Naive thymus-derived CD8-positive, alpha-beta T cell (primary cell): ENCODE measurements around the gene MCCC1. TPM values are rescaled to one million over a fixed set of nuclear protein-coding genes. Genes with fewer than 3 reads are reported as not detected.

ENCODE experiments used
- ATAC-seq, 2 donors: fragments of 150-1000 bp; cut with Tn5 transposase in 1 of 2; sonication (Bioruptor Pico), chemical (Tn5 transposase) in 1 of 2; 1 replicate in 1 of 2; 2 replicates in 1 of 2; pipeline ENCODE4 v1.10.0; 2021; ENCODE audit warnings: mild to moderate bottlenecking in 2 of 2, moderate library complexity in 2 of 2
- POLR2A ChIA-PET: fragments of 350-600 bp; sonication (Branson Sonifier 250); formaldehyde crosslinking; loops from one replicate; lab custom pipeline; 2021; ENCODE audit warnings: antibody characterized with exemption; lab: Charles Lee
- DNase-seq, 10 donors: peaks; one replicate each; pipeline versions ENCODE4 v3.0.0 to v3.0.0-alpha.2; 2020 to 2022
- H3K27ac Mint-ChIP-seq, 10 donors: one replicate each; pipeline ENCODE4 v1.8.0; 2020 to 2022; ENCODE audit warnings: mild to moderate bottlenecking in 10 of 10, mixed read lengths in 10 of 10, moderate library complexity in 4 of 10, inconsistent platforms in 1 of 10
- H3K27me3 Mint-ChIP-seq, 5 donors: one replicate each; pipeline ENCODE4 v1.8.0; 2021 to 2022; ENCODE audit warnings: mixed read lengths in 5 of 5
- H3K36me3 Mint-ChIP-seq, 3 donors: one replicate each; pipeline ENCODE4 v1.8.0; 2020 to 2022; ENCODE audit warnings: mixed read lengths in 3 of 3, mild to moderate bottlenecking in 2 of 3, inconsistent platforms in 1 of 3
- H3K4me1 Mint-ChIP-seq, 4 donors: one replicate each; pipeline ENCODE4 v1.8.0; 2021 to 2022; ENCODE audit warnings: mixed read lengths in 4 of 4
- H3K4me3 Mint-ChIP-seq, 10 donors: one replicate each; pipeline ENCODE4 v1.8.0; 2020 to 2022; ENCODE audit warnings: mild to moderate bottlenecking in 10 of 10, mixed read lengths in 10 of 10, moderate library complexity in 6 of 10, inconsistent platforms in 1 of 10
- H3K9me3 Mint-ChIP-seq, 9 donors: one replicate each; pipeline ENCODE4 v1.8.0; 2020 to 2022; ENCODE audit warnings: mixed read lengths in 9 of 9, mild to moderate bottlenecking in 3 of 9, inconsistent platforms in 1 of 9, moderate library complexity in 1 of 9
- polyA plus RNA-seq, 3 donors: library from polyadenylated mRNA; unstranded; fragments of 300-500 nt; fragmentation: Illumina TruSeq; gene quantifications; one replicate each; pipeline ENCODE4 v1.2.3, GENCODE V29; 2021
- total RNA-seq, 8 experiments: library from RNA in 2 of 8; stranded (reverse) in 2 of 8; gene quantifications; one replicate each; pipeline ENCODE4 v1.2.3 and lab custom pipeline; 2021 to 2026

MCCC1 gene
- total and polyA plus RNA-seq, 5 experiments from 2014 or later: 24.8 to 36.7 (median 33.2) TPM

DNA sequence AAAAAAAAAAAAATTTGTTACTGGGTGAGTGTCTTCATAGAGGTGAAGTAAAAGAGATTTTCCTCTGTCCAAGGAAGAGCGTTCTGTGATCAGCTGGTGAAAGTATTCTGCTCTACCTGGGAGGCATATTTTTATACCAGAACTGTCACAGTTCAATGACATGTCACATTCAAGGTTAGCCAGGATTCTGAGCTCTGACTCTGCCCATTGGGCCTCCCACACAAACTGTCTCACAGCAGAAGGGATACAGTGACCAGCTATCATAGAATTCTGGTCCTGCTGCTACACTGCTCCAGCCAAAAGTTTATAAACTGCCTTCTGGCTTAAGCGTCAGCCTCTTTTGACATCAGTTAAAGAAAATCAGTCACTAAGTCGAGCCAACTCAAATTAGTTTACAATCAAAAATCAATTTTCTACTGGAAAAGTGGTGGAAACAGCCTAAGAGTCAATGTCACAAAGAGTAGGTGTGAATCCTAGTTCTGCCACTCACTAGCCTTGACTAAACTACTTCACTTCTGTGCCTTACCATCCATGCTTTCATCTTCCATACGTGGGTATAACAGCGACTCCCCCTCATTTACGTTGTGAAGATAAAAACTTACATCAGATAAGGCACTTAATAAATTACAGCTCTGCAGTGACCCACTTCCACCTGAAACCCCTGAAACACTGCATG is 66.3 kb downstream of the MCCC1 start:
- Mint-ChIP-seq H3K27me3 (no peaks in the 10 kb centered on the region), H3K4me1 (peaks cover 0 to 5% (median 0%) of the 10 kb centered on the region in 4 donors), H3K4me3 (no peak overlapping the region), H3K9me3 (peaks cover 0 to 2% (median 0%) of the 10 kb centered on the region in 9 donors), H3K36me3 (peaks cover 28 to 91% (median 59%) of the 10 kb centered on the region in 3 donors), H3K27ac (no peak overlapping the region)
- POLR2A ChIA-PET: no interaction called here
- ATAC-seq (no peak), DNase-seq (no peak)

- Mint-ChIP-seq H3K36me3 (peaks cover 20 to 88% (median 52%) of the 10 kb centered on the region in 3 donors), H3K27me3 (no peaks in the 10 kb centered on the region), H3K27ac (no peak overlapping the region), H3K4me1 (peaks cover 0 to 5% (median 0%) of the 10 kb centered on the region in 4 donors), H3K9me3 (peaks cover 0 to 2% (median 0%) of the 10 kb centered on the region in 9 donors), H3K4me3 (no peak overlapping the region)
- DNase-seq (no peak), ATAC-seq (no peak)
- POLR2A ChIA-PET: no interaction called here
Measured at GRCh38 chr3:183031826-183032225, 67.5 kb downstream of the MCCC1 start.

- ATAC-seq (no peak), DNase-seq (no peak)
- POLR2A ChIA-PET: no interaction called here
- Mint-ChIP-seq H3K27ac (no peak overlapping the region), H3K9me3 (peaks cover 0 to 2% (median 0%) of the 10 kb centered on the region in 9 donors), H3K4me1 (peaks cover 0 to 2% (median 0%) of the 10 kb centered on the region in 4 donors), H3K36me3 (peaks cover 13 to 76% (median 44%) of the 10 kb centered on the region in 3 donors), H3K4me3 (no peak overlapping the region), H3K27me3 (no peaks in the 10 kb centered on the region)
Measured at GRCh38 chr3:183028416-183028815, 70.9 kb downstream of the MCCC1 start.

DNA sequence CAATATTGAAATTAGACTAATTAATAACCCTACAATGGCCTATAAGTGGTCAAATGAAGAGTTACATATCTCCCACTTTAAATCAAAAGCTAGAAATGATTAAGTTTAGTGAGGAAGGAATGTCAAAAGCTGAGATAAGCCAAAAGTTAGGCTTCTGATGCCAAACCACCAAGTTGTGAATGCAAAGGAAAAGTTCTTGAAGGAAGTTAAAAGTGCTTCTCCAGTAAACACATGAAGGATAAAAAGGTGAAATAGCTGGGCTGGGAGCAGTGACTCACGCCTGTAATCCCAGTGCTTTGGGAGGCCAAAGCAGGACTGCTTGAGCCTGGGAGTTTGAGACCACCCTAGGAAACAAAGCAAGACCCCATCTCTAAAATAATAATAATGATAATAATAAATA is 72.0 kb downstream of the MCCC1 start:
- no peak for ATAC-seq
- no peaks in the 10 kb centered on the region for H3K27me3 Mint-ChIP-seq

GRCh38 chr3:183022936-183023516 is 76.3 kb downstream of the MCCC1 start:
- no peak for ATAC-seq
- H3K36me3 Mint-ChIP-seq: peaks cover 0 to 75% (median 28%) of the 10 kb centered on the region in 3 donors
- H3K4me1 Mint-ChIP-seq: no peaks in the 10 kb centered on the region
- H3K27me3 Mint-ChIP-seq: no peaks in the 10 kb centered on the region
- H3K27ac Mint-ChIP-seq: no peak overlapping the region
- no peak for DNase-seq
- POLR2A ChIA-PET: no interaction called here
- H3K4me3 Mint-ChIP-seq: no peak overlapping the region
- H3K9me3 Mint-ChIP-seq: no peaks in the 10 kb centered on the region

More for the DNA sequence above, 72.0 kb downstream of the MCCC1 start:
- no peak overlapping the region for H3K27ac Mint-ChIP-seq
- peaks cover 0 to 2% (median 0%) of the 10 kb centered on the region in 4 donors for H3K4me1 Mint-ChIP-seq
- H3K9me3 Mint-ChIP-seq: peaks cover 0 to 2% (median 0%) of the 10 kb centered on the region in 9 donors
- POLR2A ChIA-PET: no interaction called here
- peaks cover 13 to 73% (median 35%) of the 10 kb centered on the region in 3 donors for H3K36me3 Mint-ChIP-seq
- DNase-seq: no peak
- no peak overlapping the region for H3K4me3 Mint-ChIP-seq

GRCh38 chr3:183018421-183019192 is 80.7 kb downstream of the MCCC1 start:
- ATAC-seq: peak; percentile 23 to 30
- no peaks in the 10 kb centered on the region for H3K4me1 Mint-ChIP-seq

DNA sequence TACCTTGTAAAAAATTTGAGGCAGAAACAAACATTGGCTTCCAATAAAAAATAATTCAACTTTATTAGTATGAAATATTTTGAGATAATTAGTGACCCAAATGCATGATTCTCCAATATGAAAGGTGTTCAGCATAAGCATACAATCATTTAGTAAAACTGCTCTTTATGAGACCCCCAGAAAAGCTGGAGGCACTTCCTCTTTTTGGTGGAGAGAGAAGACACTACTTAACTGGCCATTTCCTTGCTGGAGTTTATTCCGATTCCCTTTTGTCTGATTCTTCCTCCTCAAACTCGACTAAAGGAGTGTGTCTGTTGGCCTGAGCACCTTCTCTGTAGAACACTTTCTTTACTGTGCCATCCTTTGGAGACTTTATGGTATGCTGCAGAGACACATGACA is 84.1 kb downstream of the MCCC1 start:
- Mint-ChIP-seq H3K27me3 (no peaks in the 10 kb centered on the region), H3K36me3 (peaks cover 5 to 65% (median 17%) of the 10 kb centered on the region in 3 donors), H3K4me1 (peaks cover 0 to 3% (median 0%) of the 10 kb centered on the region in 4 donors), H3K27ac (peak overlapping the region in 1 of 10 donors; percentile 36), H3K4me3 (no peak overlapping the region), H3K9me3 (no peaks in the 10 kb centered on the region)
- POLR2A ChIA-PET: no interaction called here
- no peak for ATAC-seq
- DNase-seq: no peak

More at GRCh38 chr3:183018421-183019192, 80.7 kb downstream of the MCCC1 start:
- Mint-ChIP-seq H3K4me3 (no peak overlapping the region), H3K9me3 (no peaks in the 10 kb centered on the region), H3K27me3 (no peaks in the 10 kb centered on the region), H3K27ac (no peak overlapping the region), H3K36me3 (peaks cover 5 to 79% (median 24%) of the 10 kb centered on the region in 3 donors)
- peak in 2 of 10 donors; percentile 32 to 36 for DNase-seq
- POLR2A ChIA-PET: no interaction called here

DNA sequence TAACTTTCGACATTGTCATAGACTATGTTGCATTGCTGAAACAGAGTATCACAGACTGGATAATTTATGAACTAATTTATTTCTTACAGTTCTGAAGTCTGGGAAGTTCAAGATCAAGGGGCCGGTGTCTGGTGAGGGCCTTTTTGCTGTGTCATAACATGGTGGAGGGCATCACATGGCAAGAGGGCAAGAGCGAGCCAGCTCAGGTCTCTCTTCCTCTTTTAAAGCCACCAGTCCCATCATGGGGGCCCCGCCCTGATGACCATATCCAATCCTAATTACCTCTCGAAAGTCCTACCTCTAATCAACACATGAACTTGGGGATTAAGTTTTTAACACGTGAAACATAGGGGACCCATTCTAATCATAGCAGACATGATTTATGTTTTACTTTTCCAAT is 85.4 kb downstream of the MCCC1 start:
- POLR2A ChIA-PET: no interaction called here
- no peak for ATAC-seq
- H3K27ac Mint-ChIP-seq: peak overlapping the region in 1 of 10 donors; percentile 27
- peaks cover 4 to 51% (median 5%) of the 10 kb centered on the region in 3 donors for H3K36me3 Mint-ChIP-seq
- no peak overlapping the region for H3K4me3 Mint-ChIP-seq
- no peaks in the 10 kb centered on the region for H3K27me3 Mint-ChIP-seq
- no peaks in the 10 kb centered on the region for H3K9me3 Mint-ChIP-seq
- H3K4me1 Mint-ChIP-seq: peaks cover 0 to 3% (median 0%) of the 10 kb centered on the region in 4 donors
- no peak for DNase-seq

GRCh38 chr3:183013074-183013473 is 86.2 kb downstream of the MCCC1 start:
- H3K27ac Mint-ChIP-seq: no peak overlapping the region
- DNase-seq (no peak), ATAC-seq (no peak)
- peaks cover 0 to 3% (median 0%) of the 10 kb centered on the region in 4 donors for H3K4me1 Mint-ChIP-seq
- POLR2A ChIA-PET: no interaction called here
- no peaks in the 10 kb centered on the region for H3K9me3 Mint-ChIP-seq
- H3K27me3 Mint-ChIP-seq: no peaks in the 10 kb centered on the region
- peaks cover 2 to 46% (median 5%) of the 10 kb centered on the region in 3 donors for H3K36me3 Mint-ChIP-seq
- no peak overlapping the region for H3K4me3 Mint-ChIP-seq

- Mint-ChIP-seq H3K4me3 (no peak overlapping the region), H3K27ac (no peak overlapping the region), H3K4me1 (peaks cover 0 to 5% (median 0%) of the 10 kb centered on the region in 4 donors), H3K27me3 (no peaks in the 10 kb centered on the region), H3K9me3 (no peaks in the 10 kb centered on the region), H3K36me3 (peaks cover 0 to 16% (median 2%) of the 10 kb centered on the region in 3 donors)
- POLR2A ChIA-PET: no interaction called here
- no peak for ATAC-seq
- no peak for DNase-seq
Measured at GRCh38 chr3:183008800-183009199, 90.5 kb downstream of the MCCC1 start.

DNA sequence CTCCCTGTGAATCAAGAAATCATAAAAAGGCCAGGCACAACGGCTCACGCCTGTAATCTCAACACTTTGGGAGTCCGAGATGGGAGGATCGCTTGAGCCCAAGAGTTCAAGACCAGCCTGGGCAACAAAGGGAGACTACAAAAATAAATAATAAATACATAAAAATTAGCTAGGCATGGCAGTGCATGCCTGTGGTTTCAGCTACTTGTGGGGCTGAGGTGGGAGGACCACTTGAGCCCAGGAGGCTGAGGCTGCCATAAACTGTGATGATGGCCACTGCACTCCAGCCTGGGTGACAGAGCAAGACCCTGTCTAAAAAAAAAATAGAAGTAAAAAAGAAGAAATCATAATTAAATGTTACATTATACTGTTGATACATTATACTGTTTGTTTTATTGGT is 91.0 kb downstream of the MCCC1 start:
- DNase-seq (no peak), ATAC-seq (no peak)
- Mint-ChIP-seq H3K4me1 (peaks cover 0 to 5% (median 0%) of the 10 kb centered on the region in 4 donors), H3K27me3 (no peaks in the 10 kb centered on the region), H3K27ac (no peak overlapping the region), H3K36me3 (peaks cover 0 to 16% (median 2%) of the 10 kb centered on the region in 3 donors), H3K4me3 (no peak overlapping the region), H3K9me3 (no peaks in the 10 kb centered on the region)
- POLR2A ChIA-PET: no interaction called here

DNA sequence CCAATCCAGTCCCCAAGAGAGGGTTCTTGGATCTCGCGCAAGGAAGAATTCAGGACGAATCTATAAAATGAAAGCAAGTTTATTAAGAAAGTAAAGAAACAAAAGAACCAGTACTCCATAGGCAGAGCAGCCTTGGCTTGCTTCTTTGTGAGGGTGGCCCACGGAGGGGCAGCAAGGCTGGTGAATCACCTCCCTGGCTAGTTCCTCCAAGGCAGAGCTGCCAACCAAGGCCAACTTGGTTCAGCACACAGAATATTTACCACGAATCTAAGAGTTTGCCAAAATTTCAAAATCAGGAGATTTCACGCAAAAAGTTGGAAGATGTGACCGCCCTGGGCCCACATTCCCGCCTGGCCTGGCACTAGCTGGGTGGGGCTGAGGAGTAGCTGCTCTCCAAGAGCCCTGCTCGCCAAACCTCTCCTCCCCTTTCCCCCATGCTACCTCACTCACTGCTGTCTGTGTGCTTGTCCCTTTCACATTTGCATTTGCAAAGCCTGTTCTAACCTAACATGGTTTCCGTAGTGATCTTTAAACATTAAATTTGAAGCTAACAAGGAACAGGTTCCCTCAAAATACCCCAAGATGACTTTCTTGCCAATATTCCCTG is 92.8 kb downstream of the MCCC1 start:
- no peak for DNase-seq
- H3K27me3 Mint-ChIP-seq: no peaks in the 10 kb centered on the region
- H3K27ac Mint-ChIP-seq: peak overlapping the region in 1 of 10 donors; percentile 53
- H3K4me1 Mint-ChIP-seq: peaks cover 0 to 1% (median 0%) of the 10 kb centered on the region in 4 donors
- ATAC-seq: no peak
- no peaks in the 10 kb centered on the region for H3K9me3 Mint-ChIP-seq
- POLR2A ChIA-PET: no interaction called here
- H3K4me3 Mint-ChIP-seq: no peak overlapping the region
- H3K36me3 Mint-ChIP-seq: peaks cover 0 to 3% (median 2%) of the 10 kb centered on the region in 3 donors
